Ovary (tissue), 9 donors: ENCODE data around the gene ING2. TPM values are rescaled to one million over a fixed set of nuclear protein-coding genes. Genes with fewer than 3 reads are reported as not detected.

Experiments
- DNase-seq, 5 donors: peaks; one replicate each; pipeline ENCODE4 v3.0.0-alpha.2; 2019 to 2020
- H3K27ac ChIP-seq, 2 donors: fragments of 200-600 bp; one replicate each; pipeline versions ENCODE4 v1.5.1 to v1.8.0; 2019 to 2022
- H3K27me3 ChIP-seq: fragments of 200-600 bp; one replicate; pipeline ENCODE4 v1.8.0; 2022
- H3K36me3 ChIP-seq: fragments of 200-600 bp; sonication (generic); one replicate; pipeline ENCODE4 v1.5.1; 2019
- H3K4me1 ChIP-seq: one replicate; pipeline ENCODE4 v1.8.1; 2013; ENCODE audit warnings: mild to moderate bottlenecking, moderate library complexity; ENCODE audit not compliant: insufficient read depth
- H3K4me3 ChIP-seq: fragments of 200-600 bp; sonication (generic); one replicate; pipeline ENCODE4 v1.5.1; 2017
- H3K9me3 ChIP-seq, 2 donors: fragments of 200-600 bp in 1 of 2; sonication (generic) in 1 of 2; one replicate each; pipeline versions ENCODE4 v1.5.1 to v1.8.1; 2013 to 2019; ENCODE audit warnings: mild to moderate bottlenecking in 1 of 2, moderate library complexity in 1 of 2
- EP300 ChIP-seq: sonication (generic); formaldehyde crosslinking; IDR thresholded peaks from one replicate; pipeline ENCODE4 v1.6.1; 2017; ENCODE audit warnings: antibody characterized with exemption
- POLR2A ChIP-seq: fragments of 450-650 bp; IDR thresholded peaks from one replicate; pipeline ENCODE4 v1.6.1; 2017; ENCODE audit warnings: antibody characterized with exemption, mild to moderate bottlenecking, moderate library complexity
- WGBS, 3 donors: extraction: QIAGEN DNeasy Blood & Tissue Kit in 1 of 3; methylation state at CpG; one replicate each; pipeline versions ENCODE4 v1.1.5 to v1.1.7; 2013 to 2017; 5-methylcytosine and 5-hydroxymethylcytosine counted together
- intact Hi-C, 4 donors: fragments of 100-400 bp; cut with DNase I; formaldehyde crosslinking; loops; one replicate each; pipeline versions ENCODE4 v1.11.0 to v1.15.1; 2022 to 2023
- polyA plus RNA-seq, 2 donors: library from polyadenylated mRNA; stranded (reverse); fragments of 200-250 nt in 1 of 2; fragments of 350-450 nt in 1 of 2; fragmentation: Illumina TruSeq in 1 of 2; extraction: RNeasy Lipid Tissue Mini Kit (QIAGEN cat#74804) in 1 of 2; gene quantifications; one replicate each; pipeline ENCODE4 v1.2.3, GENCODE V29; 2013 to 2014
- total RNA-seq, 7 donors: library from RNA; depleted of rRNA in 2 of 7; stranded (reverse); fragments of >200 nt in 2 of 7; fragmentation: NEBNext Ultra II Directional in 3 of 7; extraction: Animal tissue kit (Norgen Biotek cat#: 25700) in 3 of 7; gene quantifications; one replicate each; pipeline versions ENCODE4 v1.1.0 to v1.2.4, GENCODE V29; 2016 to 2023
- TF ChIP-seq, protein P1 (sequence below), 3 donors: fragments of 450-650 bp in 2 of 3; fragments of 200-600 bp in 1 of 3; IDR thresholded peaks; one replicate each; pipeline versions ENCODE4 v1.5.1 to v1.8.0; 2016 to 2022; ENCODE audit warnings: antibody characterized with exemption in 3 of 3, mild to moderate bottlenecking in 1 of 3
- donor health status: DM: no; HTN: no; CAD: no; lungs with moderate emphysema.
- donor health status: DM: no; HTN: no; CAD: no.
- donor health status: Bipolar disorder and iron deficiency.
- donor health status: DM: yes; HTN: yes; CAD: no.
- donor health status: DM: no; HTN: no; CAD: no.
- donor health status: DM: yes; HTN: yes; CAD: no.

ING2 gene
- total and polyA plus RNA-seq, 9 donors: 19.3 to 47.5 (median 31.4) TPM

DNA sequence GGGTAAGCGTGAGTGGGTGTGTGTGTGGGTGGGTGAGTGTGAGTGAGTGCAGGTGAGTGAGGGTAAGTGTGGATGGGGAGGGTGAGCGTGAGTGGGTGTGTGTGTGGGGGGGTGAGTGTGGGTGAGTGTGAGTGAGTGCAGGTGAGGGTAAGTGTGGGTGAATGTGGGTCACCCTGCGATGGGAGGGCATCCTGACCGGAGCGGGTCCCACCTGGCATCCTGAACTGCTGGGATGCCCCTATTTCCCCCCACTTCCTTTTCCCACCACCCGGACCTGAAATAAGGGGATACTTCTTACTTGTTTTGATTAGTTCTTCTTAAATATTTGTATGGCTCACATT lies 49.5 kb downstream of the ING2 start:
- H3K4me3 ChIP-seq: no peak overlapping the region
- intact Hi-C loops: no loop called here
- no peaks in the 10 kb centered on the region for H3K9me3 ChIP-seq
- no peak for DNase-seq
- no peaks in the 10 kb centered on the region for H3K27me3 ChIP-seq
- H3K4me1 ChIP-seq: peaks cover 15% of the 10 kb centered on the region
- TF ChIP-seq POLR2A (no peak), EP300 (no peak)
- TF ChIP-seq, protein P1, sequence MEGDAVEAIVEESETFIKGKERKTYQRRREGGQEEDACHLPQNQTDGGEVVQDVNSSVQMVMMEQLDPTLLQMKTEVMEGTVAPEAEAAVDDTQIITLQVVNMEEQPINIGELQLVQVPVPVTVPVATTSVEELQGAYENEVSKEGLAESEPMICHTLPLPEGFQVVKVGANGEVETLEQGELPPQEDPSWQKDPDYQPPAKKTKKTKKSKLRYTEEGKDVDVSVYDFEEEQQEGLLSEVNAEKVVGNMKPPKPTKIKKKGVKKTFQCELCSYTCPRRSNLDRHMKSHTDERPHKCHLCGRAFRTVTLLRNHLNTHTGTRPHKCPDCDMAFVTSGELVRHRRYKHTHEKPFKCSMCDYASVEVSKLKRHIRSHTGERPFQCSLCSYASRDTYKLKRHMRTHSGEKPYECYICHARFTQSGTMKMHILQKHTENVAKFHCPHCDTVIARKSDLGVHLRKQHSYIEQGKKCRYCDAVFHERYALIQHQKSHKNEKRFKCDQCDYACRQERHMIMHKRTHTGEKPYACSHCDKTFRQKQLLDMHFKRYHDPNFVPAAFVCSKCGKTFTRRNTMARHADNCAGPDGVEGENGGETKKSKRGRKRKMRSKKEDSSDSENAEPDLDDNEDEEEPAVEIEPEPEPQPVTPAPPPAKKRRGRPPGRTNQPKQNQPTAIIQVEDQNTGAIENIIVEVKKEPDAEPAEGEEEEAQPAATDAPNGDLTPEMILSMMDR (IDR thresholded peaks at IDR 0.05): no peak
- H3K27ac ChIP-seq: no peak overlapping the region
- no peaks in the 10 kb centered on the region for H3K36me3 ChIP-seq
- 52 to 63% (median 63%) methylated on average over 6 of the region's 6 CpGs for WGBS, 3 donors

DNA sequence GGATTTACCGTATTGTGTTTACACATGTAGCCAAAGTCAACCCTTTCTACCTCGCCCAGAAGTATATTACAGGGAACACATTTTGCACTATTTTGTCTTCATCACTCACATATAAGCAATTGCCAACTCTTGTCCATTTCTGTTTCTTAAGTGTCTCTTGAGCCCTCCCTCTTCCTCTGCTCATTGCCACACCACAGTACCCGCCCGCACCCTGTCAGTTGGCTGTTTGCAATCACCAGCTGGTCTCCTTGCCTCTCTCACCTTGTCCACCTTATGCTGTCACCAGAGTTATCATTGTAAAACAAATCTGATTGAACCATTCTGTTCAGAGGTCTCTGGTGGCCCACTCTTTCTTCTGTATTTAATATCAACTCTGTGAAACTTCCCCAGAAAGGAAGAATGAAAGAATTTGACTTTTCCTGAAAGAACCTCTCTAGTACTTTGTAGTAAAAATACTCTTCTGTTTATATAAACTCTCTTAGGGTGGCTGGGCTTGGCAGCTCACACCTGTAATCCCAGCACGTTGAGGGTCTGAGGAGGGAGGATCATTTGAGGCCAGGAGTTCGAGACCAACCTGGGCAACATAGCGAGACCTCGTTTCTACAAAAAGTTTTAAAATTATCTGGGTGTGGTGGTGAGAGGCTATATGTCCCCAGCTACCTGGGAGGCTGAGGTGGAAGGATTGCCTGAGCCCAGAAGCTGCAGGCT lies 50.2 kb downstream of the ING2 start:
- TF ChIP-seq EP300 (no peak), POLR2A (no peak)
- TF ChIP-seq, protein P1 (IDR thresholded peaks at IDR 0.05): no peak
- peak overlapping the region in 1 of 2 donors; percentile 1 for H3K27ac ChIP-seq
- H3K4me1 ChIP-seq: peaks cover 15% of the 10 kb centered on the region
- intact Hi-C loops: no loop called here
- H3K4me3 ChIP-seq: no peak overlapping the region
- WGBS, 3 donors: 49 to 62% (median 59%) methylated on average over 8 of the region's 8 CpGs
- H3K9me3 ChIP-seq: no peaks in the 10 kb centered on the region
- DNase-seq: no peak
- no peaks in the 10 kb centered on the region for H3K27me3 ChIP-seq
- no peaks in the 10 kb centered on the region for H3K36me3 ChIP-seq

DNA sequence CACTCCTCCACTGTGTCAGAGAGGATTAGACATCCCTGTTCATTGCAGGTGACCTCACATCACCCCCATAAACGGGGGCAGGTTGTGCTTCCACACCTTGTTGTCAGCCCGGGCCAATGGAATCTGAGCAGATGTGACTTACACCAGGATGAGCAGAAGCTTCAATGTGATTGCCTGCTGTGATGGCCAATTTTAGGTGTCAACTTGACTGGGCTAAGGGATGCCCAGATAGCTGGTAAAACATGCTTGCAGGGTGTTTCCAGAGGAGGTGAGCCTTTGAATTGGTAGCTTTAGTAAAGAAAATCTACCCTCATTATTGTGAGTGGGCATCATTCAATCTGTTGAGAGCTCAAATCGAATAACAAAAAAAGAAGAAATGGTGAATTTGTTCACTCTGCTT lies 52.1 kb downstream of the ING2 start:
- Histone ChIP-seq H3K4me1 (peaks cover 8% of the 10 kb centered on the region), H3K9me3 (no peaks in the 10 kb centered on the region), H3K36me3 (no peaks in the 10 kb centered on the region), H3K27ac (no peak overlapping the region), H3K4me3 (no peak overlapping the region), H3K27me3 (no peaks in the 10 kb centered on the region)
- 71 to 88% (median 79%) methylated on average over 3 of the region's 3 CpGs for WGBS, 3 donors
- DNase-seq: no peak
- TF ChIP-seq, protein P1 (IDR thresholded peaks at IDR 0.05): no peak
- TF ChIP-seq EP300 (no peak), POLR2A (no peak)
- intact Hi-C loops: no loop called here

DNA sequence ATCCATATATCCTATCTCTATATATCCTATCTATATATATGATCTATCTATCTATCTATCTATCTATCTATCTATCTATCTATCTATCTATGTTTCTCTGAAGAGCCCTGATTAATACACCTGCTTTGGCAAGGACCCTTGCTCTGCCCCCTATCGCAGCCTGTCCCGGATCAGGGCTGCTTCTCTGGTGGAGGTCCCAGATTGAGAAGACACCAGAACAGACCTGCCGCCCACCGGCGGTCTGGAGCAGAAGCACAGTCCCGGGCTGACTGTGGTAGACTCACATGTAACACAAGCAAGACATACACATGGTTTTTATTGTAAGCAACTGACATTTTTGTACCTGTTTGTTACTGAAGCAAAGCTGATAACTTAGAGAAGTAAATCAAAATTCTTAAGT lies 52.8 kb downstream of the ING2 start:
- Histone ChIP-seq H3K4me3 (no peak overlapping the region), H3K27ac (no peak overlapping the region), H3K27me3 (no peaks in the 10 kb centered on the region), H3K4me1 (peaks cover 2% of the 10 kb centered on the region), H3K36me3 (no peaks in the 10 kb centered on the region), H3K9me3 (no peaks in the 10 kb centered on the region)
- intact Hi-C loops: no loop called here
- WGBS, 3 donors: 93 to 94% (median 94%) methylated on average over 6 of the region's 6 CpGs
- no peak for DNase-seq
- TF ChIP-seq EP300: no peak
- TF ChIP-seq, protein P1 (IDR thresholded peaks at IDR 0.05): no peak
- TF ChIP-seq POLR2A: no peak
